OCI-LY7 (cell line): ENCODE data around the gene PSMG4. TPM values are rescaled to one million over a fixed set of nuclear protein-coding genes. Genes with fewer than 3 reads are reported as not detected.

Source experiments
- BruUV-seq: library from RNA; stranded (reverse); fragments of 400-500 nt; replicated peaks from 2 replicates; lab custom pipeline; 2021; lab: Mats Ljungman, UMichigan
- CTCF ChIA-PET: fragments of 300-600 bp; sonication (Branson Sonifier 250); formaldehyde crosslinking; loops from one replicate; lab custom pipeline; 2022; ENCODE audit warnings: antibody characterized with exemption; ENCODE audit not compliant: unreplicated experiment; lab: Charles Lee
- POLR2A ChIA-PET: fragments of 300-600 bp; sonication (Branson Sonifier 250); formaldehyde crosslinking; loops from one replicate; lab custom pipeline; 2022; ENCODE audit warnings: antibody characterized with exemption; lab: Charles Lee
- DNase-seq: peaks from one replicate; pipeline ENCODE4 v3.0.0-alpha.2; 2015; ENCODE audit warnings: low spot score
- H2AFZ ChIP-seq: fragments of 200-600 bp; sonication (generic), shearing (Covaris generic); 2 replicates; pipeline ENCODE4 v1.6.1; 2014; ENCODE audit warnings: mild to moderate bottlenecking, antibody characterized with exemption, low read length, moderate library complexity
- H3K27ac ChIP-seq: fragments of 200-600 bp; sonication (generic); 2 replicates; pipeline ENCODE4 v1.5.1; 2014; ENCODE audit warnings: mixed run types, low read depth, mild to moderate bottlenecking, moderate library complexity, low read length, inconsistent platforms; ENCODE audit not compliant: poor library complexity, severe bottlenecking
- H3K36me3 ChIP-seq: fragments of 200-600 bp; sonication (generic); 2 replicates; pipeline ENCODE4 v1.6.1; 2014; ENCODE audit warnings: mild to moderate bottlenecking, antibody characterized with exemption, low read length, moderate library complexity, mixed read lengths; ENCODE audit not compliant: insufficient read depth
- H3K4me1 ChIP-seq: fragments of 200-600 bp; sonication (generic); 2 replicates; pipeline ENCODE4 v1.5.1; 2014; ENCODE audit warnings: mild to moderate bottlenecking, low read length; ENCODE audit not compliant: insufficient read depth, poor library complexity, severe bottlenecking
- H3K4me2 ChIP-seq: fragments of 200-600 bp; sonication (generic); 2 replicates; pipeline ENCODE4 v1.6.1; 2014; ENCODE audit warnings: mild to moderate bottlenecking, low read length
- H3K4me3 ChIP-seq: fragments of 200-600 bp; sonication (generic); 2 replicates; pipeline ENCODE4 v1.5.1; 2014; ENCODE audit warnings: mild to moderate bottlenecking, low read depth, low read length; ENCODE audit not compliant: poor library complexity, severe bottlenecking
- H3K79me2 ChIP-seq: fragments of 200-600 bp; sonication (generic); 2 replicates; pipeline ENCODE4 v1.6.1; 2016; ENCODE audit warnings: low read depth, mild to moderate bottlenecking, low read length, moderate library complexity, mixed read lengths; ENCODE audit not compliant: insufficient read depth
- H3K9me2 ChIP-seq: fragments of 200-600 bp; sonication (generic); 2 replicates; pipeline ENCODE4 v1.6.1; 2016; ENCODE audit warnings: mild to moderate bottlenecking, low read length, mixed read lengths; ENCODE audit not compliant: insufficient read depth
- H3K9me3 ChIP-seq: fragments of 200-600 bp; sonication (generic); 2 replicates; pipeline ENCODE4 v1.6.1; 2014; ENCODE audit warnings: mild to moderate bottlenecking, mixed run types, low read length, mixed read lengths
- H4K20me1 ChIP-seq: fragments of 200-600 bp; sonication (generic); 2 replicates; pipeline ENCODE4 v1.6.1; 2014; ENCODE audit warnings: mild to moderate bottlenecking, antibody characterized with exemption, low read length, moderate library complexity, mixed read lengths; ENCODE audit not compliant: insufficient read depth
- EZH2phosphoT487 ChIP-seq: fragments of 200-600 bp; sonication (generic); IDR thresholded peaks from 2 replicates; pipeline ENCODE4 v1.6.1; 2018; ENCODE audit warnings: low read depth, borderline replicate concordance, mild to moderate bottlenecking, mixed run types, antibody characterized with exemption, low read length, moderate library complexity, mixed read lengths
- intact Hi-C: fragments of 100-400 bp; cut with micrococcal nuclease; formaldehyde crosslinking; loops from one replicate; pipeline ENCODE4 v1.10.0; 2022; ENCODE audit not compliant: unreplicated experiment
- total RNA-seq, 2 experiments: library from RNA; depleted of rRNA in 1 of 2; stranded (reverse); fragments of >200 nt in 1 of 2; shearing (Covaris generic) in 1 of 2; gene quantifications; 2 replicates each; pipeline ENCODE4 v1.2.3, GENCODE V29; 2014 to 2022
- TF ChIP-seq, protein P1 (sequence below): fragments of 200-600 bp; sonication (generic); conservative IDR thresholded peaks from 2 replicates; pipeline ENCODE4 v1.5.1; 2014; ENCODE audit warnings: mild to moderate bottlenecking, antibody characterized with exemption, low read length, moderate library complexity, mixed read lengths

PSMG4 gene
- total RNA-seq, 2 experiments from 2014 or later, result 48.9 to 65.4 TPM

- DNase-seq, result no peak
- Histone ChIP-seq H3K4me2 (no peak overlapping the region), H2AFZ (no peak overlapping the region), H3K9me3 (no peaks in the 10 kb centered on the region), H3K4me3 (no peak overlapping the region), H3K27ac (no peak overlapping the region), H3K9me2 (no peaks in the 10 kb centered on the region), H3K36me3 (no peaks in the 10 kb centered on the region), H3K79me2 (no peaks in the 10 kb centered on the region), H3K4me1 (no peaks in the 10 kb centered on the region), H4K20me1 (no peaks in the 10 kb centered on the region)
- ChIA-PET CTCF (interaction anchor here (1.4 kb wide), 1 partner anchor 129 kb away, joined by 3 read pairs; no protein-coding TSS in a partner anchor), POLR2A (interaction anchor here (1.3 kb wide), 1 partner anchor 10 kb away, joined by 3 read pairs; no protein-coding TSS in a partner anchor)
- no peak for TF ChIP-seq EZH2phosphoT487
- TF ChIP-seq, protein P1, sequence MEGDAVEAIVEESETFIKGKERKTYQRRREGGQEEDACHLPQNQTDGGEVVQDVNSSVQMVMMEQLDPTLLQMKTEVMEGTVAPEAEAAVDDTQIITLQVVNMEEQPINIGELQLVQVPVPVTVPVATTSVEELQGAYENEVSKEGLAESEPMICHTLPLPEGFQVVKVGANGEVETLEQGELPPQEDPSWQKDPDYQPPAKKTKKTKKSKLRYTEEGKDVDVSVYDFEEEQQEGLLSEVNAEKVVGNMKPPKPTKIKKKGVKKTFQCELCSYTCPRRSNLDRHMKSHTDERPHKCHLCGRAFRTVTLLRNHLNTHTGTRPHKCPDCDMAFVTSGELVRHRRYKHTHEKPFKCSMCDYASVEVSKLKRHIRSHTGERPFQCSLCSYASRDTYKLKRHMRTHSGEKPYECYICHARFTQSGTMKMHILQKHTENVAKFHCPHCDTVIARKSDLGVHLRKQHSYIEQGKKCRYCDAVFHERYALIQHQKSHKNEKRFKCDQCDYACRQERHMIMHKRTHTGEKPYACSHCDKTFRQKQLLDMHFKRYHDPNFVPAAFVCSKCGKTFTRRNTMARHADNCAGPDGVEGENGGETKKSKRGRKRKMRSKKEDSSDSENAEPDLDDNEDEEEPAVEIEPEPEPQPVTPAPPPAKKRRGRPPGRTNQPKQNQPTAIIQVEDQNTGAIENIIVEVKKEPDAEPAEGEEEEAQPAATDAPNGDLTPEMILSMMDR, result no peak
- BruUV-seq, result no TSS peak
- intact Hi-C loops, result loop anchor here (2.0 kb wide), 1 partner anchor 97 kb away; no protein-coding TSS in a partner anchor
Measured at GRCh38 chr6:3250231-3250675, 8.5 kb upstream of the PSMG4 start.

DNA sequence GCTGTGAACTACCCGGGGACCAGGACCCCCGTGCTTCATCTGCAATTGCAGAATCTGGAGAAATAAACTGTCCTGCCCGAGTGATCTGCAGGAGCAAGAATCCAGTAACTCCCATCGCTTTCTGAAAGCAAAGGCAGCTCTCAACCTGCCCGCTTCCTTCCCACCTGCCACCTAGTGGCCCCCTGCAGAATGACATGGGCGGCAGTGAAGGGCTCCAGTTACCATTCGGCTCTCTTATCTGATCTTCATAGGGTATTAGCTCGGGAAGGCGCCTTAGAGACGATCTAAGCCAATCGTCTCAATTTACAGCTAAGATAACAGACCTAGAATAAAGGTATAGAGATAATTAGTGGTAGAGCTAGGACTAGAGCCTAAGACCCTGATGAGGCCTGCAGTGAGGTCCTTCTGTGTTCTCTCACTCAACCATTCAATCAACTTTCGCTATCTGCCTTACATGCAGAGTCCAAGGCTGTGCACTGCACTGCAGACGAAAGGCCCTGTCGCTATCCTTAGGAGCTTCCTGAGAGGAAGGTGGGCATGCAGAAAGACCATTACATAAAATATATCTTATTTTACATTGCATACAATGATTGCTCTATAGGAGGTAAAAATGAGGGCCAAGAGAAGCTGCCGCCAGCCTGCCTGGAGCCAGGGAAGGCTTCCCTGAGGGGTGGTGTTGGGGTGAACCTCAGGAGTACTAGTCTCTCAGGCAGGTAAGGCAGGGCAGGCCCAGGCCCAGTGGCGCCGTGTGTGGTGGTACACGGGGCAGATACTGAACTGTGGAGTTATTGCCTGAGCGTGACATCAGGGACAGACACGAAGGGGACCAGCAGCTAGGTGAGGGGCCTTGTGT is 7.1 kb upstream of the PSMG4 start:
- intact Hi-C loops, result loop anchor here (1.0 to 2.0 kb wide), 2 partner anchors 99 to 125 kb away; no protein-coding TSS in a partner anchor
- H2AFZ ChIP-seq, result no peak overlapping the region
- peak; percentile 70 for DNase-seq
- H3K4me2 ChIP-seq, result no peak overlapping the region
- H3K4me3 ChIP-seq, result no peak overlapping the region
- POLR2A ChIA-PET, result interaction anchor here (0.7 to 1.5 kb wide), 8 partner anchors 9 to 184 kb away, joined by 3 to 6 read pairs (median 3); partner anchors contain the start of gene RIPK1
- H3K9me3 ChIP-seq, result no peaks in the 10 kb centered on the region
- no TSS peak for BruUV-seq
- H3K36me3 ChIP-seq, result no peaks in the 10 kb centered on the region
- no peaks in the 10 kb centered on the region for H3K79me2 ChIP-seq
- H4K20me1 ChIP-seq, result no peaks in the 10 kb centered on the region
- no peak overlapping the region for H3K27ac ChIP-seq
- no peaks in the 10 kb centered on the region for H3K4me1 ChIP-seq
- H3K9me2 ChIP-seq, result no peaks in the 10 kb centered on the region
- CTCF ChIA-PET, result interaction anchor here (0.6 to 1.7 kb wide), 9 partner anchors 9 to 130 kb away, joined by 3 to 6 read pairs (median 3); partner anchors contain the start of genes TUBB2A and TUBB2B
- no peak for TF ChIP-seq EZH2phosphoT487
- TF ChIP-seq, protein P1, result peak; percentile 95
